Prostate gland (tissue), 2 donors: ENCODE results near the gene SERAC1.

Source experiments
- CTCF ChIP-seq, 4 experiments: fragments of 200-600 bp in 2 of 4; fragments of 450-650 bp in 2 of 4; sonication (generic) in 2 of 4; IDR thresholded peaks; 1 replicate in 3 of 4; 2 replicates in 1 of 4; pipeline ENCODE4 v1.5.1; 2016 to 2019; ENCODE audit warnings: antibody characterized with exemption in 4 of 4, mild to moderate bottlenecking in 2 of 4, moderate library complexity in 2 of 4
- POLR2A ChIP-seq: fragments of 450-650 bp; IDR thresholded peaks from one replicate; pipeline ENCODE4 v1.6.1; 2016; ENCODE audit warnings: antibody characterized with exemption, mild to moderate bottlenecking
- POLR2AphosphoS5 ChIP-seq: sonication (generic); formaldehyde crosslinking; IDR thresholded peaks from one replicate; pipeline ENCODE4 v1.6.1; 2017; ENCODE audit warnings: antibody characterized with exemption

GRCh38 chr6:158121335-158121734, 46.7 kb downstream of the SERAC1 start:
- TF ChIP-seq CTCF (IDR thresholded peaks at IDR 0.05) (no peak), POLR2AphosphoS5 (no peak), POLR2A (no peak)
